GM12878 (cell line): ENCODE data around the gene CLDN15. TPM values are rescaled to one million over a fixed set of nuclear protein-coding genes. Genes with fewer than 3 reads are reported as not detected.

Experiments
- ATAC-seq: fragments of 200-7000 bp; cut with Tn5 transposase; 3 replicates; pipeline ENCODE4 v1.9.1; 2020; ENCODE audit warnings: mild to moderate bottlenecking, moderate library complexity
- BruUV-seq: library from RNA; stranded (reverse); fragments of 400-500 nt; replicated peaks from 2 replicates; lab custom pipeline; 2021; lab: Mats Ljungman, UMichigan
- CTCF ChIA-PET: fragments of 300-600 bp; sonication (Branson Sonifier 250); formaldehyde crosslinking; extraction: SDS; loops from one replicate; lab custom pipeline; 2021; ENCODE audit warnings: inconsistent platforms; lab: Yijun Ruan, JAX
- POLR2A ChIA-PET: fragments of 350-600 bp; formaldehyde crosslinking; extraction: SDS; loops from one replicate; lab custom pipeline; 2021; ENCODE audit warnings: inconsistent platforms; lab: Charles Lee
- RAD21 ChIA-PET: fragments of 300-600 bp; sonication (Branson Sonifier 250); formaldehyde crosslinking; loops from one replicate; lab custom pipeline; 2023; ENCODE audit warnings: antibody characterized with exemption; ENCODE audit not compliant: unreplicated experiment; lab: Charles Lee
- SMC1A ChIA-PET: fragments of 300-600 bp; sonication (Branson Sonifier 250); formaldehyde crosslinking; loops from one replicate; lab custom pipeline; 2023; ENCODE audit not compliant: unreplicated experiment, uncharacterized antibody; lab: Charles Lee
- DNase-seq: peaks from one replicate; pipeline ENCODE4 v3.0.0-alpha.2; 2011; ENCODE audit warnings: low read depth, low spot score
- FAIRE-seq: peaks from 3 replicates; lab custom pipeline; 2011; peaks lifted over from hg19 to GRCh38; lab: Jason Lieb, UNC
- H2AFZ ChIP-seq: 2 replicates; pipeline ENCODE4 v1.6.0; 2011; ENCODE audit warnings: low read depth, low read length, control low read depth; ENCODE audit not compliant: control insufficient read depth
- H3K27ac ChIP-seq: 2 replicates; pipeline ENCODE4 v1.5.1; 2011; ENCODE audit warnings: control low read depth; ENCODE audit not compliant: control insufficient read depth, insufficient read depth
- H3K27me3 ChIP-seq, 2 experiments: replicated peaks in 1 of 2; 2 replicates each; pipeline versions ENCODE4 v1.6.0 to v1.6.1; 2011; ENCODE audit warnings: low read length in 1 of 2; ENCODE audit not compliant: control insufficient read depth in 2 of 2, insufficient read depth in 2 of 2
- H3K36me3 ChIP-seq, 2 experiments: 2 replicates each; pipeline ENCODE4 v1.5.1; 2011; ENCODE audit warnings: low read length in 1 of 2; ENCODE audit not compliant: control insufficient read depth in 2 of 2, insufficient read depth in 2 of 2
- H3K4me1 ChIP-seq: 2 replicates; pipeline ENCODE4 v1.6.1; 2011; ENCODE audit warnings: mild to moderate bottlenecking, low read length, moderate library complexity, mixed read lengths; ENCODE audit not compliant: control insufficient read depth, insufficient read depth
- H3K4me2 ChIP-seq: 2 replicates; pipeline ENCODE4 v1.6.0; 2011; ENCODE audit warnings: control low read depth; ENCODE audit not compliant: control insufficient read depth, insufficient read depth
- H3K4me3 ChIP-seq: fragments of 200-600 bp; sonication (generic); 2 replicates; pipeline ENCODE4 v1.5.1; 2016
- H3K79me2 ChIP-seq: 2 replicates; pipeline ENCODE4 v1.6.0; 2011; ENCODE audit warnings: low read length; ENCODE audit not compliant: control insufficient read depth, insufficient read depth
- H3K9ac ChIP-seq: 2 replicates; pipeline ENCODE4 v1.8.0; 2011; ENCODE audit warnings: low read length, control low read depth, mixed read lengths; ENCODE audit not compliant: control insufficient read depth, insufficient read depth
- H3K9me3 ChIP-seq: replicated peaks from 3 replicates; pipeline ENCODE4 v1.5.1; 2011; ENCODE audit warnings: mild to moderate bottlenecking, low read length; ENCODE audit not compliant: control insufficient read depth, insufficient read depth
- H4K20me1 ChIP-seq: 2 replicates; pipeline ENCODE4 v1.6.0; 2011; ENCODE audit not compliant: control insufficient read depth, insufficient read depth
- CHD2 ChIP-seq: IDR thresholded peaks from 2 replicates; pipeline ENCODE4 v1.6.1; 2011; ENCODE audit warnings: low read depth, low read length, improper control_type of control experiment, borderline replicate concordance
- CREB1 ChIP-seq: IDR thresholded peaks from 2 replicates; pipeline ENCODE4 v1.6.1; 2012; ENCODE audit warnings: low read depth, mild to moderate bottlenecking, inconsistent platforms
- ETV6 ChIP-seq, 2 experiments: fragments of 450-650 bp in 1 of 2; IDR thresholded peaks in 1 of 2; conservative IDR thresholded peaks in 1 of 2; 2 replicates each; pipeline ENCODE4 v1.6.1; 2014; ENCODE audit warnings: antibody characterized with exemption in 1 of 2, borderline replicate concordance in 1 of 2, low read depth in 1 of 2, mild to moderate bottlenecking in 1 of 2, moderate library complexity in 1 of 2
- HDAC2 ChIP-seq: fragments of 200-600 bp; sonication (generic); IDR thresholded peaks from 2 replicates; pipeline ENCODE4 v1.6.1; 2017
- HDGF ChIP-seq: fragments of 450-650 bp; IDR thresholded peaks from 2 replicates; pipeline ENCODE4 v1.6.1; 2016; ENCODE audit warnings: antibody characterized with exemption
- IRF4 ChIP-seq: IDR thresholded peaks from 2 replicates; pipeline ENCODE4 v1.6.1; 2011; ENCODE audit warnings: low read depth, low read length
- POLR2AphosphoS5 ChIP-seq: IDR thresholded peaks from 2 replicates; pipeline ENCODE4 v1.6.1; 2011; ENCODE audit warnings: mild to moderate bottlenecking, low read length, inconsistent platforms
- SP1 ChIP-seq: IDR thresholded peaks from one replicate; pipeline ENCODE4 v1.6.1; 2011; ENCODE audit warnings: low read depth, low read length
- SUPT20H ChIP-seq: IDR thresholded peaks from 2 replicates; pipeline ENCODE4 v1.6.1; 2011; ENCODE audit warnings: low read depth, mild to moderate bottlenecking, low read length, moderate library complexity, borderline replicate concordance; ENCODE audit not compliant: control insufficient read depth
- ZBTB40 ChIP-seq: fragments of 450-650 bp; IDR thresholded peaks from 2 replicates; pipeline ENCODE4 v1.6.1; 2016; ENCODE audit warnings: mild to moderate bottlenecking, moderate library complexity, borderline replicate concordance
- ZNF24 ChIP-seq: fragments of 450-650 bp; IDR thresholded peaks from 2 replicates; pipeline ENCODE4 v1.6.1; 2017; ENCODE audit warnings: antibody characterized with exemption, mild to moderate bottlenecking
- WGBS: methylation state at CpG from one replicate; pipeline ENCODE4 v1.1.6; 2016; ENCODE audit warnings: low lambda C conversion rate; ENCODE audit not compliant: insufficient replicate concordance, insufficient coverage; ENCODE audit errors: missing lambda C conversion rate; 5-methylcytosine and 5-hydroxymethylcytosine counted together
- in situ Hi-C: fragments of 300-500 bp; cut with MboI; formaldehyde crosslinking; loops from 9 replicates; pipeline ENCODE4 v1.14.3; 2018; ENCODE audit warnings: mixed read lengths
- intact Hi-C: fragments of 100-400 bp; cut with micrococcal nuclease; formaldehyde crosslinking; loops from one replicate; pipeline ENCODE4 v1.14.2; 2022; ENCODE audit not compliant: unreplicated experiment
- polyA plus RNA-seq, 11 experiments: library from polyadenylated mRNA; depleted of rRNA in 4 of 11; unstranded in 6 of 11; stranded (reverse) in 5 of 11; fragments of >200 nt; fragmentation: Nextera tagmentation in 4 of 11; fragmentation: Illumina TruSeq in 1 of 11; extraction: Ambion mirVana in 4 of 11; extraction: Trizol in 1 of 11; gene quantifications; 1 replicate in 1 of 11; 2 replicates in 10 of 11; pipeline versions ENCODE4 v1.2.1 to v1.2.3, GENCODE V29; 2011 to 2016; ENCODE audit warnings: inconsistent platforms in 2 of 11, missing spikeins in 2 of 11, low read depth in 1 of 11
- total RNA-seq, 4 experiments: library from RNA; depleted of rRNA in 3 of 4; stranded (reverse); fragments of >200 nt in 3 of 4; fragmentation: Illumina TruSeq in 1 of 4; extraction: Trizol in 1 of 4; gene quantifications; 2 replicates each; pipeline versions ENCODE4 v1.2.1 to v1.2.3, GENCODE V29; 2013 to 2021
- TF ChIP-seq, protein P1 (sequence below): IDR thresholded peaks from 2 replicates; pipeline ENCODE4 v1.6.1; 2012; ENCODE audit warnings: low read depth, low read length, improper control_type of control experiment

The CLDN15 gene
- total and polyA plus RNA-seq, 10 of the 15 experiments (the other 5 are each of a cell fraction or from before 2014, with no cell fraction given), result 0.47 to 15.0 (median 6.6) TPM

DNA sequence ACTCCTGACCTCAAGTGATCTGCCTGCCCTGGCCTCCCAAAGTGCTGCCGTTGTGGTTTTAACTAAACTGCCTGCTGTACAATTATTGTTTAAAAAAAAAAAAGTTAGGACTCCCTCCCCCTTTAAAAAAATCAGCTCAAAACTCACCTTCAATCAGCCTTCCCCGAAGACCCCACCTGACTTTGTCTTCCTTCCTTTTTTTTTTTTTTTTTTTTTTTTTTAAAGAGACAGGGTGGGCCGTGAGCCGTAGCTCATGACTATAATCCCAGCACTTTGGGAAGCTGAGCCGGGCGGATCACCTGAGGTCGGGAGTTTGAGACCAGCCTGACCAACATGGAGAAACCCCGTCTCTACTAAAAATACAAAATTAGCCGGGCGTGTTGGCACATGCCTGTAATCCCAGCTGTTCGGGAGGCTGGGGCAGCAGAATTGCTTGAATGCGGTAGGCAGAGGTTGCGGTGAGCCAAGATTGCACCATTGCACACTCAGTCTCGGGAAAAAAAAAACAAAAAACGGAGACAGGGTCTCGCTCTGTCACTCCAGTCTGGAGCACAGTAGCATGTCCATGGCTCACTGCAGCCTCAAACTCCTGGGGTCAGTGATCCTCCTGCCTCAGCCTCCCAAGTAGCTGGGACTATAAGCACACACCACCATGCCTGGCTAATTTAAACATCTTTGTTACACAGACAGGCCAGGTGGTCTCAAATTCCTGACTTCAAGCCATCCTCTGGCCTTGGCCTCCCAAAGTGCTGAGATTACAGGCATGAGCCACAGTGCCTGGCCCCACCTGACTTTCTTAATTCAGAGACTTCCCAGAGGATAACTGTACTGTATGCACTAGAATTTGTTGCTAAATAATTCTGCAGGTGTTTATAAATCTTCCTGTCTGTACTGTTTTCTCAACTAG lies 4.1 kb upstream of the CLDN15 start:
- 89% methylated on average over 14 of the region's 16 CpGs for WGBS

More for the DNA sequence above, 4.1 kb upstream of the CLDN15 start:
- ChIA-PET RAD21 (interaction anchor here (0.6 to 5.0 kb wide), 5 partner anchors 24 to 98 kb away, joined by 3 to 37 read pairs (median 4); partner anchors contain the start of genes PLOD3 and ZNHIT1), SMC1A (interaction anchor here (1.4 kb wide), 1 partner anchor 24 kb away, joined by 3 read pairs; the partner anchor contains the start of gene ZNHIT1), POLR2A (interaction anchor here (0.6 to 1.1 kb wide), 2 partner anchors 41 to 518 kb away, joined by 3 to 4 read pairs; no protein-coding TSS in a partner anchor), CTCF (interaction anchor here (0.6 to 5.3 kb wide), 3 partner anchors 24 to 232 kb away, joined by 3 to 74 read pairs (median 4); partner anchors contain the start of gene ZNHIT1)
- Histone ChIP-seq H3K9me3 (no peaks in the 10 kb centered on the region), H3K9ac (no peak overlapping the region), H3K4me1 (peaks cover 6% of the 10 kb centered on the region), H2AFZ (no peak overlapping the region), H3K4me3 (no peak overlapping the region), H3K4me2 (no peak overlapping the region), H3K79me2 (peaks cover 22% of the 10 kb centered on the region), H3K27ac (no peak overlapping the region), H3K36me3 (peaks cover 7 to 11% of the 10 kb centered on the region in 2 experiments; a peak in 3 of 4 replicates), H3K27me3 (no peaks in the 10 kb centered on the region), H4K20me1 (no peaks in the 10 kb centered on the region)
- in situ Hi-C loops, result no loop called here
- intact Hi-C loops, result no loop called here
- TF ChIP-seq HDAC2, result no peak
- TF ChIP-seq ETV6 (conservative IDR thresholded peaks at IDR 0.05 in 1 of 2, IDR thresholded peaks at IDR 0.05 in 1 of 2; ENCODE audit: borderline replicate concordance in 1 of 2, low read depth in 1 of 2), result no peak
- TF ChIP-seq IRF4, result no peak
- TF ChIP-seq CREB1, result no peak
- no peak for TF ChIP-seq POLR2AphosphoS5
- no peak for TF ChIP-seq SUPT20H
- no peak for TF ChIP-seq CHD2
- no peak for TF ChIP-seq SP1
- TF ChIP-seq HDGF, result no peak
- TF ChIP-seq, protein P1, sequence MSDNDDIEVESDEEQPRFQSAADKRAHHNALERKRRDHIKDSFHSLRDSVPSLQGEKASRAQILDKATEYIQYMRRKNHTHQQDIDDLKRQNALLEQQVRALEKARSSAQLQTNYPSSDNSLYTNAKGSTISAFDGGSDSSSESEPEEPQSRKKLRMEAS, result no peak
- TF ChIP-seq ZNF24, result no peak
- TF ChIP-seq ZBTB40, result no peak
- ATAC-seq (no peak), DNase-seq (no peak), FAIRE-seq (no peak)
- no TSS peak for BruUV-seq
